Inflammatory macrophage (primary cell): Measurements from ENCODE around the gene RHOH.
A peak's percentile ranks its signal among the peaks of the same experiment; 100 is the strongest.

ENCODE experiments used
- DNase-seq, 2 donors: peaks; one replicate each; pipeline ENCODE4 v3.0.0-alpha.2; 2020 to 2022

RHOH gene

GRCh38 chr4:40190019-40190418, 6.8 kb upstream of the RHOH start:
- no peak for DNase-seq

DNA sequence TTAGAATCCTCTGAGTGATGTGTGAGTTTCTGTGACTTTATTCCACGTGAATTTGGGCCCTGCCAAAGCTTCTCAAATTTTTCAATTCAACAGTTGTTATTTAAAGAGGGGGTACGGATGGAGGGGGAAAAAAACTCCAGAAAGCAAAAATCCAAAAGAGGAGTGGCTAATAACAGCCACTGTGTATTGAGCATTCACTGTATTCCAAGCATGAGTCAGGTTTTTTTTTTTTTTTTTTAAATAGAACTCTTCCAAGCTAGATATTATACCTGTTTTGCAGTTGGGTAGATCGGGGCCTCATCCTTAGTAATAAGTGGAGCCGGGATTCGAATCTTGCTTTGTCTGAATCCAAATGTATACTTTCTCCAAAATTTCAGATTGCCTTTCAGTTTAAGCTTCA, 6.4 kb upstream of the RHOH start:
- no peak for DNase-seq

DNA sequence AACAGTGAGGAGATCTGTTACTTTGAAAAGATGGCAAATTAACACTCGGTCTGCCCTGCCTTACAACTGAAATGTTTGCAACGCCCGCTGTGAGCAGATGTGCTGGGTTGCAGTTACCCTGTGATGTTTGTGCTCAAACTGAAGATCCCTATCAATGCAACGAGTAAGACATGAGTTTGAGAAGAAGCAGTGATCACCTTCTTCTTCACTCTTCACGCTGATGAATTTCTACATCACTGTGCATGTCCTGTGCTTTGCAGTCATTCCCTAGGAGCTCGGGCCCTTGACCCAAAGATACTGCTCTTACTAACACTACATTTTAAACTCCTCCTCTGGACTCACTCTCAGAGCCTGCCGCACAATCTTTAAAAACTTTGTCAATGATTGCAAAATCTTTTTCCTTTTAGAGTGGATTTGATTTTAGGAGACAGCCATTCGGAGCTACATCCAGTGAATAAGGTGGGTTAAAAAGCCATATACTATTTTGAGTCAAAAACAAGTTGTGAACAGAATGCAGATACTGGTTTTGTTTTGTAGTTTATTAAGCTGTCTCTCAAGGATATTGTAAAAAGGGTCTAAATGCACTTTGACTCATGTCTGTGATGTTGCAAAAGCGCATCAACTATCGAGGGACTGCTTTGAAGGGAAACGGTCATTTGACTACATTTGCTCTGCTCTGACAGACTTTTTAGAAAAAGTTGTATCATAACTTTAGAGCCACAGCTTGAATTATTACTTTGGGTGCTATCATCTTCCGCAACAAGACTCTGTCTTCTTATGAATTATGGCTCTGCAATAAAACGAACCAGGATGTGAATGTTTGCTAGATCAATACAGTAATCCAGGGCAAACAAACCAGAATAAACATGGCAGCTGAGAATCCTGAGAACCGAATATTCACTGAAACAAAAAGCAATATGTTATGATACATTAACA, 5.7 kb upstream of the RHOH start:
- no peak for DNase-seq

- no peak for DNase-seq
These were observed 4.5 kb upstream of the RHOH start for GRCh38 chr4:40192114-40193015.

- no peak for DNase-seq
These were observed 3.7 kb upstream of the RHOH start for GRCh38 chr4:40193016-40193571.

DNA sequence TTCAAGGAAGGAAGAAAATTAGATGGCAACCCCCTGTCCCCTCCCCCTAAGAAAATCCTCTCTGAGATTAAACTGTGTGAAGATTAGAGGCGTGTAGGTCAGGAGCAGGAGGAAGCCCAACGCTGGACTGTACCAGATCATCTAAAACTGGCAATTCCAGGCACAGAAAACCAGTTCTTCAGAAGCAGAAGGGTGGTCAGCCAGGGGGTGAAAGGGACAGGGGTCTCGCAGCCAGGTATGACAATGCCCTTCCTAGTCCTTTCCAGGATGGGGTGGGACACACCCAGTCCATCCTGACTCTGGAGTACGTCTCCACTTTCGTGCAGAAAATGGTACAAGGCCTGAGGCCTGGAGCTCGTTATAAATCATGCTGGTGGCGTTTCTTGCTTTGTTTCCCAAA, 3.3 kb upstream of the RHOH start:
- DNase-seq = no peak

DNA sequence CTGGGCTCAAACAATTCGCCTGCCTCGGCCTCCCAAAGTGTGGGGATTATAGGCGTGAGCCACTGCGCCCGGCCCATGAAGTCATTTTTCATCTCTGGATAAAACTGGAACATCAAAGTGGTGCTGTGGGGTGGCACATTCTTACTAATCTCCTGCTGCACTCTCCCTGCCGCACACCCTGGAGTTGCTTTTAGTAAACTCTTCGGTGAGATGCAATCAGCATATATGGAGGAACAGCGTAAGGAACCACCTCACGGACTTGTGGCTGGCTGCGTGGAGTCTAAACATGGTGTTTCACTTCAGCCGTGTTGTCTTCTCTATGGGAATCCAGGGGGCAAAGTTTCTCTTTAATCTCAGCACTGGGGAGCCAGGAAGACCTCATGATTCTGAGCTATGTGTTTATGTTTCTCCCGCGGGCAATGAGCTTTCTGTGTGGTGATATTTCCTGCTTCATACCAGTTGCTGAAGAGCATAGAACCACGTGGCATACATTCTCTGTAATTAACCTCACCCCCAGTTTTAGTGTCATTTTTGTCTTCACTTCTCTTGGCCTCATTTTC, 2.1 kb upstream of the RHOH start:
- no peak for DNase-seq

DNA sequence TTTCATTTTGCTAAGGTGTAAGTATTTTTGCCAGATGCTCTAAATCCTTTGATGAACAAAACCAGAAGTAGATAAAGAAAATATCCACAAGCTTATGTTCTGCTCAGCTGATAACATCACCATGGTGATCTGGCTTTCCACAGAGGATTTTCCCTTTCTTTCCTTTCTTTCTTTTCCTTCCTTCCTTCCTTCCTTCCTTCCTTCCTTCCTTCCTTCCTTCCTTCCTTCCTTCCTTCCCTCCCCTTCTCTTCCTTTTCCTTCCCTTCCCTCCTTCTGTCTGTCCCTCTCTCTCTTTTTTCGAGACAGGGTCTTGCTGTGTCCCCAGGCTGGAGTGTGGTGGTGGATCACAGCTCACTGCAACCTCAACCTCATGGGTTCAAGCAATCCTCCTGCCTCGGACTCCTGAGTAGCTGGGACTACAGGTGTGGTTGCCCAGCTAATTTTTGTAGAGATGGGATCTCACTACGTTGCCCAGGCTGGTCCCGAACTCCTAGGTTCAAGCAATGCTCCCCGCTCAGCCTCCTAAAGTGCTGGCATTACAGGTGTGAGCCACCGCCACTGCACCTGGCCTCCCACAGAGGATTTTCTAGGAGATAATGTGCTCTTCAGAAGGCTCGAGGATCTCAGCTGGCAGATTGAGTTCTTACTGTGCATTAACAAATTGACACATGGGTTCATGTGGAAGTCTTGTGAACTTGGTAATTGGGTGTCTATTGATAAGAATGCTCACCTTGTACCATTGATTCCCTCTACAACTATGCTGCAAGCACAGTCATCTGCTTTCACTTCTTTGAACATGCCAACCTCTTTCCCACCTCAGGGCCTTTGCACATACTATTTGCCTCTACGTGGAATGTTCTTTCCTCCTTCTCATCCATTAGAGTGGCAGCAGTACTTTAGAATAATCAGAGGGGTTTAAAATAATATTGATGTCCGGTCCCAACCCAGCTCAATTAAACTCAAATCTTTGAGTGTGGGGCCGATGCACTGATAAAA, 1.4 kb upstream of the RHOH start:
- no peak for DNase-seq

DNA sequence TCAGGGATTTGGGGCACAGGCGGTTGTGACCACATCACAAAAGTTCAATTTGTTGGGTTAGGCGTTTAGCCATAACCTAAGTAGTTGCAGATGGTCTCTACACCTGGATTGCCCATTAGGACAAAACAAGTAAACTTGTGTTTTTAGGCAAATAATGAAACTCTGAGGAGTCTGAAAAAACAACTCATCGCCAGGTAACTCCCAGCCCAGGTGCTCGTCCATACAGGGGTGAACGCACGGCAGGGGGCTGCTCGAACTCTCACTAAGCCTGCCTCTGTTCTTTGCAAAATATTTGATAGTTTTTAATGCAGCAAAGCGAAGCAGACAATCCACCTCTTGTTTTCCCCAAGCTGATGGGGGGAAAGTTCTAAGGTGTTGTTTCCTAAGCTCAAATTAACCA, 559 bp upstream of the RHOH start:
- DNase-seq = no peak

DNA sequence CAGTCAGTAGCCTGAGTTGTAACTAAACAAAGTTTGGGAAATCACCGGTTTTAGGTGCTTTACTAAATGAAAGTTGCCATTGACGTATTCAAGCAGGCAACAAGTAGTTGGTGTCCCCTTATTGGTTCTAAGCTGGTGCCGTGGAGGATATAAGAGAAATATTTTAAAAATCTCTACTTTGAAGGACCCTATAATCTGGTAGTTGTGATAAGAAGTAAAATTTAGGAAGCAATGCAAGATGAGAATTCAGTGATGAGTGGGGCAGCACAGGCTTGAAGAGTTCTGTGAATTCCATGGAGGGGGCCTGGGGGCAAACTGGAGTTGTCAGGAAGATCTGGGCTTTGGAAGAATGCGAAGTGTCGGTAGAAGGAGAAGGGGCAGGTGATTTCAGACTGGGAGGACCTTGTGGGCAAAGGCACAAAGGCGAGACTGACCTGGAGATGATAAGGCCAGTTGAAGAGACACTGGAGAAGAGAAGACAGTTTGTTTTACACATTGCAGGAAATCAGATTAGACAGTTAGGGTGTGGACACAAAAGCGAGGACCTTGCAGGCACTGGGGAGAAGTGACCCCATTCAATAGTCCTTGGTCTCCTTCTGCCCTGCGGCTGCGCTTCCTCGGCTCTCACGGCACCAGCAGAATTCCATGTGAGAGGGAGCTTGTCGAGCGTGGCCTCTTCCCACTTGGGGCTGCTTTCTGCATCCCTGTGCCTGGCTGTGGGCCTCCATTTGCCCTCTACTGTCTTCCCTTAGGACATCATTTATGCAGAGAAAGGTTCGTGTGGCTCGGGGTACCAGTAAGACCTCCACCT, 1.3 kb downstream of the RHOH start:
- DNase-seq = no peak

DNA sequence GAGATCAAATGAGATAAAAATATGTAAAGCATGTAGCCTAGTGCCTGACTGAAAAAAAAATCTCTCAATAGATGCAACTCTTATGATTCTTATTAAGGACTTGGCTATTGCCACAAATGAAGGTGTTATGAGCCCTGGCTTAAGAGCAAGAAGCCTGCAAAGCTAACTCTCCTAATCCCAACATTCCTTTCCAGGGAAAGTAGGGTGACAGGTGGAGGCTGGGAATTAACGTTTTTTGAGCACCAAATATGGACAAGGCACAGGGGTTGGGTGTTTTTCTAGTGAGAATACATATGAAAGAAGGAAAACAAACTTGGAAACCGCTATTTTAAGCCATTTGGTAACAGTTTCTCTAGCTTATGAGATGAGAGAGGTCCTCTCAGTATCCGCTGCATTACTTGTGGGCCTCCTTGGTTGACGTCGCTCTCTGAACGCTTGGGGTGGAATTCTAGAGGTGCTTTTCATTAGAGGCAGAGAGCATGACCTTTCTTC, 2.4 kb downstream of the RHOH start:
- no peak for DNase-seq

- DNase-seq = peak; percentile 66 to 74
These were observed 3.4 kb downstream of the RHOH start for GRCh38 chr4:40199999-40200874.

DNA sequence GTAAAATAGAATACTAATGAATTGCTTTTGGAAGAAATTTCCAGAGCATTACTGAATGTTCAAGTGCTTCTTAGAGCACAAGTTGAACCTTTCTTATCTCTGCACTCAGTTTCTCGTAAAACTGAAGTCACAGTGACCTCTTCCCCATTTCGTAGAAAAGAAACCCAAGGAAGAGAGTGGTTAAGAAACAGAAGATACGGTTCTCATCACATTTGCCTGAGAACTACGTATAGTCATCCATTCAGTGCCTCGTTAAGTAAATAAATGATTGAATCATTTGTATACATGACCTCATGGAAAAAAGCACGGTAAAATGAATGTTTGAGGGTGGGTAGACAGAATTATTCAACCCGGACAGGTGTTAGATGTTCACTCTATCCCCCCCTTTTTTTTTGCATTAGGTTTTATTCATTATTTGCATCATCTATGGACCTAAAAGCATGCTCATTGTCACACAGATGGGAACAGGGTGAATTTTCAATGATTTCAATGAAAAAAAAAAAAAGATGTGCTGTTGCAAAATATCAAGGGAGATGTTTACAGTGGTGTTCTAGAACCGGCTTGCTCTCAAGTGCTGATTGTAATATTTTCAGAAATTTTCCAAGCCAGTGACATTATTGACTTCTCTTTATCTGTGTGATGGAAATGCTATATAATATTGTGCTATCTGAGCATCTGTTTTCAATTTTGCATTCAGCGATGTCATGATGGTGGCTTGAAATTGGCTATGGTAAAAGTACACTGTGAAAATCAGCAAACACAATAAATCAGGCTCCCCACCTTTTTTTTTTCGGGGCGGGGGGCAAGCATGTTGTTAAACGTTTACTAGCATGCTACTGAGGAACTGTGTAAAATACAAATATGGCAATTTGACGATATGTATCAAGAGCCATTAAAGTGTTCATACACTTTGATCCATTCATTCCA, 4.3 kb downstream of the RHOH start:
- DNase-seq = peak; percentile 41 to 61

- no peak for DNase-seq
These were observed 5.1 kb downstream of the RHOH start for GRCh38 chr4:40201898-40202297.

- DNase-seq = no peak
These were observed 5.6 kb downstream of the RHOH start for GRCh38 chr4:40202474-40202873.

GRCh38 chr4:40204507-40205258, 7.9 kb downstream of the RHOH start:
- no peak for DNase-seq
